Measurements from ENCODE around the gene FKTN. TPM values are rescaled to one million over a fixed set of nuclear protein-coding genes. Genes with fewer than 3 reads are reported as not detected.
"Not testable (repeated sequence)": the region's sequence is repeated elsewhere in the genome, so short reads cannot be mapped to it uniquely, and the experiment has no call there.

Gene FKTN
- 13.5 TPM for total RNA-seq
- long read RNA-seq, full-length matches to known transcripts: 2 of 7 reads
- long read RNA-seq, partial matches to known transcripts: 1 of 7 reads
- long read RNA-seq, other reads (novel, unspliced or antisense): 4 of 7 reads

DNA sequence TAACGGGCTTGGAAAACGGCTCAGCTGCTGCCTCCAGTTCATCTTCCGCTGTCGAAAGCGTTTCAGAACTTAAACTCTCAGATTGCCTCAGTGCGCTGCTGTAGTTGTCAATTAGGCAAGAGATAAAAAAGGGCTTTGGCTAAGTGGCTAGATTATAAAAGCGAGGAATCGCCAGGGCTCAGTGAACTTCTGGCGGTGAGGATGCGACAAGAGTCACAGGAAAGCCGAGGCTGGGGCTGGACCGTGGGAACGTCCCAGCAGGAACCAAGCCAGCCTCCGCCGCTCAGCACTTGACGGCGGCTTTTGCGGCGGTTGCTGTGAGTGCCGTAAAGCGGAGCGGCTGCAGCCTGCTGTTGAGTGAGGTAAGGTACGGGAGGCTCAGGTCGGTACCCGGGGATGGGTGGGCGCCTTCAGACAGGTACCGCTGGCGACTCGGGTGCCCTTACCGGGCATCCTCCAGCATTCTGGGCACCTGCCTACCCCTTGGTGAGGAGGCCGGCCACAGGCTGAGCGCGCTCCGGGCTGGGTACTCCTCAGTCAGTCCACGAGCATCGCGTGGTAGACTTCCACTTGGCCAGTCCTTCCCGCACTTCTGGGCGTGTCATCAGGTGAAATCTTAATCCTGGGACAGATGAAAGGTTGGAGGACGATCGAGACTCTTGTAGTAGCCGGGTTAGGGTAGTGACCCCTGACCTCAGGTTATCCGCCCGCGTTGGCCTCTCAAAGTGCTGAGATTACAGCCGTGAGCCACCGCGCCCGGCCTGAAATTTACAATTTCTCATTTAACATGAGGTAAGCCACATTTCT, at the start of gene FKTN:
Gene FKTN (plus strand): TSS at position 328 of the 807 bp plus-strand sequence. CDS start 16,902 bp downstream, outside the sequence.
- DNase-seq (ENCODE audit: low spot score): peak; percentile 94

DNA sequence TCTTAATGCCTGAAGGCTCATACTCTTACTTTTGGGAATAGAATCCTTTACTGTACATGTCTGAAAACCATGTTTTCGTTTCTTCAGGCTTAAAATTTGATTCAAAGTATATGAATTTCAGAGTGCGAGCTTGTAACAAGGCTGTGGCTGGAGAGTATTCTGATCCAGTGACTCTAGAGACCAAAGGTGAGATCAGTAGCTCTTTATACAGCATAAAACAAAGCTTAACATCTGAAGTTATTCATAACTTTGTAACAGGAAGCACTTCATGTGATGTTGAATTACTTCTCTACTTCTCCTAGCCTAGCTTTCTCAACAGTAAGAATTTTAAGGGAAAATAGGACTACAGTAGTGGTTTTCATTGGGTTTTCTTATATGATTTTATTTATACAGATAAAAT, 49.4 kb upstream of the FKTN start:
- no peak for DNase-seq (ENCODE audit: low spot score)

DNA sequence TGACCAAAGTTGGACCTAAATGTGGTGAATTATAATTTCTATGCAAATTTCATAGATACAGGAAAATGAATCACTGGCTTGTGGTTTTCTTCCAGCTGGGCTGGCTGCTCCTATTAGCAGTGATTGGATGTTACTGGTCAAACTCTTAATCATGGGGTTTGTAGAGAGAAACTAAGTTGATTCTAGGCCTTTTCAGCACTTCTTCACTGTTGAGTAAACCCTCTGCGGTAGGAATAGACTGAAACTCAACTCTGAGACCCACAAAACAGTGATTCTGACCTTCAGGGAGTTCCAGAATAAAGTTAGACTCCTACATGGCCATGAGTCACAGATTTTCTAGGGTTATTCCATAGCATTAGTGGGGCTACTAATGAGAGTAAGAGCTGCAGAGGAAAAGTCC, 47.9 kb upstream of the FKTN start:
- no peak for DNase-seq (ENCODE audit: low spot score)

DNA sequence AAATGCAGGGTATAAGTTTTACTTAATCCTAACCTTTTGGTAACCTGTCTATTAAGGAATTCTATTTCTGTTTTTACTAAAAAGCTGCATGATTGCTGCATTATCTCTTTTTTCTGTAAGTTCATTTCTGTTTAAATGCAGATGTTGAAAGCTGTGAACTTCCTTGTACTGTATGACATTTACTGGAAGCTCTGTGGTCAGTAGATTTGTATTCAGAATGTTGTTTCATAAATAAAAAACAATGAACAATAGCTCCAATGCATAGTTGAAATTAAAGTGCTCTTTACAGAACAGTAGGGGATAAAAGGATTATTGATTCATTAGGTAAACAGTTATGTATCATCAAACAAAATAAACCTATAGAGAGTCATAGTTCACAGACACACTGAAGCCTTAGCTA, 46.5 kb upstream of the FKTN start:
- no peak for DNase-seq (ENCODE audit: low spot score)

DNA sequence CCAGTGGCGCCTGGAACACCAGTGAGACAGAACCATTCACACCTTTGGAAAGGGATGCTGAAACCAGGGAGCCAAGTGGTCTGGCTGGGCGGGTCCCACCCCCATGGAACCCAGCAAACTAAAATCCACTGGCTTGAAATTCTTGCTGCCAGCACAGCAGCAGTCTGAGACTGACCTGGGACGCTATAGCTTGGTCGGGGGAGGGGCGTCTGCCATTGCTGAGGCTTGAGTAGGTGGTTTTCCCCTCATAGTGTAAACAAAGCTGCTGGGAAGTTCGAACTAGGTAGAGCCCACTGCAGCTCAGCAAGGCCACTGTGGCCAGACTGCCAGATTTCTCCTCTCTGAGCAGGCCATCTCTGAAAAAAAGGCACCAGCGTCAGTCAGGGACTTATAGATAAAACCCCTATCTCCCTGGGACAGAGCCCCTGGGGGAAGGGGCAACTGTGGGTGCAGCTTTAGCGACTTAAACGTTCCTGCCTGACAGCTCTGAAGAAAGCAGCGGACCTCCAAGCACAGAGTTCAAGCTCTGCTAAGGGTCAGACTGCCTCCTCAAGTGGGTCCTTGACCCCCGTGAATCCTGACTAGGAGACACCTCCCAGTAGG, 42.0 kb upstream of the FKTN start:
- no peak for DNase-seq (ENCODE audit: low spot score)

DNA sequence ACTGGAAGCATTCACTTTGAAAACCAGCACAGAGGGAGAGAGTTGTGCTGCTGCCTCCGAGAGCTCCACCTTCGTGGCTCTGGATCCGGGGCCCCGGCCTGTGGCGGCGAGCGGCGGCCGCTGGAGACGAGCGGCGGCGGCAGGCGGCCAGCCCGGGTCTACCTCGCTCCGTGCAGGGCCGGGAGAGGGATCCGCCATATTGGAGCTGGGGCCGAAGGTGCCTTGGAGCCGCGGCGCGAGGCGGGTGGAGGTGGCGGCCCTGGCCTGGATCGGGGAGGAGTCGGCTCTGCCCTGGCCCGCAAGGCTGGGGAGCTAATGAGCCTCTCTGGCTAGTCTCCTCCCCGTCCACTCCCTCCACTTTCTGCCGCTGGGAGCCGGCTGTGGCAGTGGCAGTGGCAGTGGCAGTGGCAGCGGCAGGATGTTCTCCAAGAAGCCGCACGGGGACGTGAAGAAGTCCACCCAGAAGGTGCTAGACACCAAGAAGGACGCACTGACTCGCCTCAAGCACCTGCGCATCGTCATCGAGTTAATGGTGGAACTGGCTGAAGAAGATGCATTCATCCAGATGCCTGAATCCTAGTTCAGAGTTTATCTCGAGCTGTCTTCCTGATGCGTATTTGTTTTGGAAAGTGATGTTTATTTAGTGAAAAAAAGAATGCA, 38.1 kb upstream of the FKTN start:
- not testable (repeated sequence) for DNase-seq (ENCODE audit: low spot score)

DNA sequence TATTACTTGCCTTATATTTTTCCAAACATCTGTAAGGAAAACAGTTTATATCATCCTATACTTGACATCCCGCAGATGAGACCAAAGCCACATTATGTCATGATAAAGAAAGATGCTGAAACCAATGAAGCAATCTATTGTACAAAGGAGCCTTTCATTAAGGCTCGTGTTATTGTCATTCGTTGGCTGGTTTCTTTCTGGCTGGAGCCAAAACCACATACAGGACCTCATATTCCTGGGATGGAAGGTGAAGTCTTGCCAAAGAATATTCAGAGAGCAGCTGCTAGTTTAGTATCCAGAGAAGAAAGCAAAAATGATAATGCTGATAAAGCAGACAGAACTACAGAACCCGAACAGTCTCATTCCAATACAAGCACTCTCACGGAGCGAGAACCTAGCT, 36.9 kb upstream of the FKTN start:
- not testable (repeated sequence) for DNase-seq (ENCODE audit: low spot score)

DNA sequence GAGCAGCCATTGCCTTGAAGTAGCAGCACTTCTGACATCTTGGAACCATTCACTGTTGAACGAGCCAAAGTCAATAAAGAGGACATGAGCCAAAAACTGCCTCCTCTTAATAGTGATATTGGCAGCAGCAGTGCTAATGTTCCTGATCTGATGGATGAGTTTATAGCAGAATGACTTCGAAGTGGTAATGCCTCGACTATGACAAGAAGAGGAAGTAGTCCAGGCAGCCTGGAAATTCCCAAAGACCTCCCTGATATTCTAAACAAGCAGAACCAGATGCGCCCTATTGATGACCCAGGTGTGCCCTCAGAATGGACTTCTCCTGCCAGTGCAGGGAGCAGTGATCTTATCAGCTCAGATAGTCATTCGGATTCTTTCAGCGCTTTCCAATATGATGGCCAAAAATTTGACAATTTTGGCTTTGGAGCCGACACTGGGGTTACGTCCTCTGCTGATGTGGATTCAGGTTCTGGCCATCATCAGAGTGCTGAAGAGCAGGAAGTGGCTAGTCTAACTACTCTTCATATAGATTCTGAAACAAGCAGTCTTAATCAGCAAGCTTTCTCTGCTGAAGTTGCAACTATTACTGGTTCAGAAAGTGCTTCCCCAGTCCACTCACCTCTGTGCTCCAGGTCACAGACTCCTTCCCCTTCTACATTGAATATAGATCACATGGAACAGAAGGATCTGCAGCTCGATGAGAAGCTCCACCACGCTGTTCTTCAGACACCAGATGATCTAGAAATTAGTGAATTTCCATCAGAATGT, 35.1 kb upstream of the FKTN start:
- DNase-seq (ENCODE audit: low spot score): not testable (repeated sequence)

DNA sequence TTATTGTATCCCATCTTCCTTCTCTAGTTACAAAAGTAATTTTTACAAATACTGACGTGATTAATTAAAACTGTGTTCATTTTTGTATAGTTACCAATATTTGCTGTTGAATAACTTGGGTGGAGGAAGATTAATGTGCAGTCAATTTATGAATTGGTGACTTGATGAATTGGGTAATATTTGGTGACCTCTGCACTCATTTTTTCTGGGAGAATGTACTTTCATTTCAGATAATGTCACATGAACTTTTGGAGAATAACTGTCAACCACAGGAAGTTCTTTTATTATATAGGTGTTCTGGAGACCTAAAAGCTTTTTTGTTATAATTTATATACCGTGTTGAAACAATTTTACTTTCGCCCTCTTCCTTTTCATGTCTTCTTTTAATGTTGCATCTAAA, 26.4 kb upstream of the FKTN start:
- DNase-seq (ENCODE audit: low spot score): no peak

DNA sequence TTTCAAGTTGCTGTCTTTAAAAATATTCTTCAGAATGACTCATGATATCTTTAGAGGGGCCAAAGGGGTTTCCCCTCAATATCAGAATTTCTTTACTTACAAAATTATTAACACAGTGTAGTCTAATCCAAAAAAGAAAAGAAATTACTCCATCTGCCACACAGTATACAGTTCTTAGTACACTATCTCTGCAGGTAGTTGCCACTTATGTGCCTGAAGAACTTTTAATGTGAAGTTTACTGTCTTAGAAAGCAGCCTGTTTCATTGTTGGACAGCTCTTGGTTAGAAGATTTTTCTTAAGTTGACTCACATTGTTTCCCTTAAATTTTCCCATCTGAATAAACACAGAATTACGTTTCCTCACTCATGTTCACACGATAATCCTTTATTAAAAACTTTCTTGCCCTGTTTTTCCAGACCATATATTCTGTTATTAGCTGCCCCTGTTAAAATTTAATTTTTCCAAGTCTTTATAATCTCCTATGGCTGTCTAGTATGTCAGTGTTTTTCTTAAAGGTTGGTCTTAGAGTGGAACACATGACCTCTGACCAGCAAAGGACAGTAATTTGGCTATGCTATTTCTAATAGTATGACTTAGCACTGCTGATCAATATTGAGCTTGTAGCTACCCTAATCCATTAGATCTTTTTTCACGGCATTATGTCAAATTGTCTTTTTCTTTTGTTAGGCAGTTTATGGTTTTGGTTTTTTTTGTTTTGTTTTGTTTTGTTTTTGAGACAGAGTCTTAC, 21.8 kb upstream of the FKTN start:
- DNase-seq (ENCODE audit: low spot score): no peak

DNA sequence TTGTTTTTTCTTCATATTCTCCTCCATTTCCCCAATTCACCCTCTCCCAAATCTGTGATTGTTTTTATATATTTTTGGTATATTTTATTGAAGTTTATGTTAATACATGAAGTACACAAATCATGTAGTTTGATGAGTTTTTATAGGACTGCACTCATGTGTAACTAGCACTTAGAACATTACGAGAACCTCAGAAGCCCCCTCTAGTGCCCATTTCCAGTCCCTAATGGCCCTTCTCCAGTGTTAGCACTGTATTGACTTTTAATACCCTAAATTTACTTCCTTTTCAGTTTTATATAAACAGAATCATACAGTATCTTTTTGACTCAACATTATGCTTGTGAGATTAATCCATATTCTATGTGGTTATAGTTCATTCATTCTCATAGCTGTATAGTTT, 18.5 kb upstream of the FKTN start:
- no peak for DNase-seq (ENCODE audit: low spot score)

DNA sequence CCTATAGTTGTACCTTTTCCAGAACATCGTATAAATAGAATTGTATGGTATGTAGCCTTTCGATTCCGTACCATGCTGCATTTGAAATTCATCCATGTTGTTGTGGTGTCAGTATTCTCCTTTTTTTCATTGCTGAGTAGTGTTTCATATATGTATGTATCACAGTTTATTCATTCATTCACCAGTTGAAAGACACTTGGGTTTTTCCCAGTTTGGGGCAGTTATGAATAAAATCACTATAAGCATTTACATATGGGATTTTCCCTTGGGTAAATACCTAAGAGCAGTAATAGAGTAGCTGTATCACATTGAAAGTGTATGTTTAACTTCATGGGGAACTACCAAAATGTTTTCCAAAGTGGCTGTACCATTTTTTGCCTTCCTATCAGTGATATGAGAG, 16.1 kb upstream of the FKTN start:
- DNase-seq (ENCODE audit: low spot score): no peak

DNA sequence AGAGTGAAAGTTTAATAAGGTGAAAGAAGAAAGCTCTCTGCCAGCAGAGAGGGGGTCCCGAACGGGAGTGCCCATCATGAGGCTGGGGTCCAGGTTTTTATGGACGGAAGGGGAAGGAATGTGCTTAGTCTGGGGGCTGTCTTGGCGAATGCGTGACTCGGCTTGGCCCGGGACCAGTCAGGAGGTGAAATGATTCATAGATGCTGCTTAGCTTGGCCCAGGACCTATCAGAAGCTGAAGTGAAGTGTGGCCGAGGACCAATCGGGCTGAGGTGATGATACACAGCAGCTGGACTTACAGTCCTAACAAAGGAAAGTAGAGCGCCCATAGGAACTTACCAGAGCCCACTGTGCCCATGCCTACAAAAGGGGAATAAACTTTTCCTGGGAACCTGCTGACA, 3.9 kb upstream of the FKTN start:
- DNase-seq (ENCODE audit: low spot score): no peak

DNA sequence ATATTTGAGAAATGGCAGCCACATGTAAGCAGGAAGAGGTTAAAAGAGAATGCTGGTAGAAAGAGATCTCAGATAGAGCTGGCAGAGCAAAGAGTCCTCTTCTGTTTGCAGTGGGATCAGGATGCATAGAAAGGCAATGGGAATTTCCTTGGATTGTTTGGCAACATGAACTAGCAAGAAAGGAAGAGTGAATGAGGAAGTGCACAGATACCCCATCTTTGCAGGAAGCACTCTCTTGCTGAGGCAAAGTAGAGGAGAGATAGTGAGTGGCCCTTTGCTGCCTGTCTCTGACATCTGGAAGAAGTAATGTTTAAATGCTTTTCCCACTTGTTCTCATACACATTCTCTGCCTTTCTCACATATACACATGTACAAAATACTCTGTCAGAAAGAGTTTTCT, 14.5 kb downstream of the FKTN start:
- DNase-seq (ENCODE audit: low spot score): no peak

DNA sequence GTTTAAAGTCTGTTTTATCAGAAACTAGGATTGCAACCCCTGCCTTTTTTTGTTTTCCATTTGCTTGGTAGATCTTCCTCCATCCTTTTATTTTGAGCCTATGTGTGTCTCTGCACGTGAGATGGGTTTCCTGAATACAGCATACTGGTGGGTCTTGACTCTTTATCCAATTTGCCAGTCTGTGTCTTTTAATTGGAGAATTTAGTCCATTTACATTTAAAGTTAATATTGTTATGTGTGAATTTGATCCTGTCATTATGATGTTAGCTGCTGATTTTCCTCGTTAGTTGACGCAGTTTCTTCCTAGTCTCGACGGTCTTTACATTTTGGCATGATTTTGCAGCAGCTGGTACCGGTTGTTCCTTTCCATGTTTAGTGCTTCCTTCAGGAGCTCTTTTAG, 22.0 kb downstream of the FKTN start:
- DNase-seq (ENCODE audit: low spot score): not testable (repeated sequence)

DNA sequence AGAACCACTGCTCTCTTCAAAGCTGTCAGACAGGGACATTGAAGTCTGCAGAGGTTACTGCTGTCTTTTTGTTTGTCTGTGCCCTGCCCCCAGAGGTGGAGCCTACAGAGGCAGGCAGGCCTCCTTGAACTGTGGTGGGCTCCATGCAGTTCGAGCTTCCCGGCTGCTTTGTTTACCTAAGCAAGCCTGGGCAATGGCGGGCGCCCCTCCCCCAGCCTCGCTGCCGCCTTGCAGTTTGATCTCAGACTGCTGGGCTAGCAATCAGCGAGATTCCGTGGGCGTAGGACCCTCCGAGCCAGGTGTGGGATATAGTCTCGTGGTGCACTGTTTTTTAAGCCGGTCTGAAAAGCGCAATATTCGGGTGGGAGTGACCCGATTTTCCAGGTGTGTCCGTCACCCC, 23.6 kb downstream of the FKTN start:
- DNase-seq (ENCODE audit: low spot score): not testable (repeated sequence)

DNA sequence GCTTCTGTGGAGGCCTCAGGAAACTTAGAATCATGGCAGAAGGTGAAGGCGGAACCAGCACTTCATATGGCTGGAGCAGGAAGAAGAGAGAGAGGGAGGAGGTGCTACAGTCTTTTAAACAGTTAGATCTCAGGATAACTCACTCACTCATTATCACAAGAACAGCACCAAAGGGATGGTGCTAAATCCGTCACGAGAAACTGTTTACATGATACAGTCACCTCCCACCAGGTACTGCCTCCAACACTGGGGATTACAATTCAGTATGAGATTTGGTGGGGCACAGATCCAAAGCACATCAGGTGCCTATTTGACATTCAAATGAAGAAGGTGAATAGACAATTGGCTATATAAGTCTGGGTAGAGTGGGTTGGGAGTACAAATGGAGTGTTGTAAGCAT, 35.2 kb downstream of the FKTN start:
- DNase-seq (ENCODE audit: low spot score): no peak

DNA sequence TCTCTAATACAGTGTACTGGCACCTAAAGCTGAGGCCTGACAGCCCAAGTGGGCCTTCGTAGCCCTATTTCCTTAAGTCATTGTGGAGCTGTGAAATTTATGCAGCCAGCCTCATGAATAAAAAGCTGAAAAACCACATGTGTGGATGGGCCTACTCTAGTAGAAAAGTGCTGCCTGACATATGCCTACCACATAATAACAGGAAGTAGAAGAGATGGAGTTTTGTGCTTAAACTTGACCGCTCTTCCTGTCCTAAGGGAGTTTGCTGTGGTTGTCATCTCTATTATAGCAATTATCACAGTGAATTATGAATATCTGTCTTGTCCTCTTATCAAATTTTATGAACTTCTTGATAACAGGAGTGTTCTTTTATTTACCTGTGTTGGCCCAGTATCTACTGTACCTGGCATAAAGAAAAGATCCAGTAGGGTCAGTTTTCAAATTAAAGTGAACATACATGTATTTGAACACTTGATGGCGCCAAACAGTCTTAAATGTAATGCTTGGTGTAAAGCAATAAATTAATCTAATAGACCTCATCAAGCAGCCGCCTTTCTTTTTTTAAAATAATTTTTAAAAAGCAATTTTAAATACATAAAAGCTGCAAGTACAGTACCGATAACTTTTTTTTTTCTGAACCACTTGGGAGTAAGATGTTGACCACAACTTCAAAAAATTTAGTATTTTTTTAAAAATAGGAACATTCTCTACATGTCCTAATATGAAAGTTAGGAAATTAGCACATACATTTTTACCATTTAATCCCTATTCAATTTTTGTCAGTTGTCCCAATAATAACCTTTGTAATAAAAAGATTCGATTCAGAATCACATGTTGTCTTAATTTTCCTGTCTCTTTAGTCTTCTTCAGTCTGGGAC, 51.0 kb downstream of the FKTN start:
- no peak for DNase-seq (ENCODE audit: low spot score)

DNA sequence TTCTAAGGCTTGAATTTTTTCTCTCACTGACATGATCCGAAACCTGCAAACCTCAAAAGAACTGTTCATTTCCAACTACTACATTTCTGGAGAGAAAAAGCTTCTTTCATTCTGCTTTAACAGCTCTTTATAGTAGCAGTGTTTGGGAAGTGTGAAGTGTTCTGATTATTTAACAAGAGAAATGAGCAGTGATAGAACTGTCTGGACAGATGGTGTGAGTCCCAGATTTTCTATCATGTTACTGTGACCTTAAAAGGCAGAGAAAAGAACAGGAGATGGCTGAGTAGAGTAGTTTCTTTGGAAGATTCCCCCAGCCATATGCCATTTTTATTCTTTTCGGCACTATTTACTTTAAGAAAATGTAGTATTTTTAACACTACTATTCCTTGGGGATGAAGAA, 63.1 kb downstream of the FKTN start:
- DNase-seq (ENCODE audit: low spot score): no peak

DNA sequence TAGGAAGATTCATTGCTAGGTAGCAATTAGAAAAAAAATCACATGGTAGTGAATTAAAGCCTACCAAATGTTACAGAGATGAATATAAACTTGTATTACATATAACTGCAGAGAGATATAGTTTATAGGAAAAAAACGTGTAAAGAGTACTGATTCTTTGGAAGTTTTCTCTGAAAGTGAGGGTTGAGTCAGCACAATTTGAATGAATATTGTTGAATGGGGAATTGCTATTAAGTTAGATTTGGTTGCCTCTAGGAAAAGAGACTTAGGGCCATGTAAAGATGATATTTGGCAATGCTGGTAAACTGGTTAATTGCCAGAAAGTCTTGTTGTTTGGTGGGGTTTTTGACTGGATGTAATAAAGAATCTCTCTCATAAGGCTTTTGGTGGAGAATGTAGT, 67.2 kb downstream of the FKTN start:
- DNase-seq (ENCODE audit: low spot score): no peak

Data from mesenteric fat pad (tissue), 1 donor.